HG03432 (cell line): ENCODE measurements around the gene PRSS12.

Experiments used
- ATAC-seq: cut with Tn5 transposase; IDR thresholded peaks from one replicate; pipeline ENCODE4 v1.9.1; 2021; ENCODE audit warnings: mild to moderate bottlenecking, moderate library complexity; ENCODE audit not compliant: unreplicated experiment

Gene PRSS12

DNA sequence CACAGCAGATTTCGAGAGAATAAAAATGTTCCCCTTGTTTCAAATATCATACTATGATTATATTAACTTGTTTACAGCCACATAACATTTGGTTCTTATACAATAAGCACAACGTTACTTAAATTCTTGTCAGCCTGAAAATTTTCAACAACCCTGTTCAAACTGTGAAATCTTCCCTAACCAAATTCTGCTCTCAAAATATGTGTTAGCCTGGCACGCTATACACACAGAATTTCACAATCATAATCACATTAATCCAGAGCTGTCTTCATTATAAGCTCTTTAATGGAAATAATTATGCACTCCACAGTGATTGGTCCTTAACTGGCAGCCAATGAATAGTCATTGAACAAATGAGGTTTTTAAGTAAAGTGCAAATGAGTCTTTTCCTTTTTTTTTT, 7.3 kb upstream of the PRSS12 start:
- no peak for ATAC-seq

DNA sequence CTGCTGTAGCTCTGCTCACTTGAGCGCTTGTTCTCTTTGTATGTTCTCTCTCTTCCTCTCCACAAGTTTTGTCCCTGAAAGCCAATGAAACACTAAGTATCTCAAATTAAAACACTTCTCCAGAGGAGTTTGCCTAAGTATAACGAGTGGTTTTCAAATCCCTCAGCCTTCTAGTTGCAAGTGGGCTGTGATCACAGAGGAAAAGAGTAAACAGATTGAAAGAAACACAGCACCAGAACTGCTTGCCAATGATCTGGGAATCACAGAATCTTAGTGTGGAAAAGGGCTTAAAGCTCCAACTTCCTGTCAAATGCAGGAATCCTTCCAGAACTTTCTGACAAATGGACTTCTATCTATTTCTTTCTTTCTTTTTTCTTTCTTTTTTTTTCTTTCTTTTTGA, 4.8 kb upstream of the PRSS12 start:
- no peak for ATAC-seq

DNA sequence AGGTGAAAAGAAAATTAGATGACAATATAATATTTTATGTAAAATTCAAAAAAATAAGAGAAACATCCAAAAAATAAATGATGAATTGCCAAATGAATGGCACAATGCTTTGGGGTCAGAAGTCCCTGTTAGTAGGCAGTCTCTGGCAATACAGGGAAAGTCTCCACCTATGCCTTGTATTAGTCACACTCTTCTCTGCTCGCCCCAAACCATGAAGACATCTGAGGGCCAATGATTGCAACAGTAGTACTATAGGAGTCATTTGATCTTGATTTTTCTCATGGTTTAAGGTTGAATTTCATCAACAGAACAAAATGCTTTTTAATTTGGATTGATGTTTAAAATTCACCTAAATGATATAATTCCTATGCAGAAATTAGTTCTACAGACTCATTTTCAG, 3.9 kb upstream of the PRSS12 start:
- no peak for ATAC-seq

DNA sequence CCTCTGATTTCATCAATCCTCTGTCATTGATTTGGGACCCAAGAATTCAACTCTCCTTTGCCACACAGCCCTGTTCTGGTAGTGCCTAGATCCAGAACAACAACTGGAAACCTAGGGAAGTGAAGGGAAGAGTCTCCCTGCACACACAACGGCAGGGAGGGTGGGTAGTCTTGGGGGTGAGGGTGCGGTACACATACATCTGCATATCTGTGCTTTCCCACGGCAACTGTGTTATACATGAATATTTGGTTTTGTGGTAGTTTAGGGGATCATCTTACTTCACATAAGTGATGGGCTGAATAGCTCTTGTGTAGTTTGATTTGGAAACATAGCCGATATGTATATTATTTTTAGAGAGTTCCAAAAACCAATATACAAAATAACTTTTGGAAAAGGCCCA, 3.3 kb upstream of the PRSS12 start:
- ATAC-seq: no peak

DNA sequence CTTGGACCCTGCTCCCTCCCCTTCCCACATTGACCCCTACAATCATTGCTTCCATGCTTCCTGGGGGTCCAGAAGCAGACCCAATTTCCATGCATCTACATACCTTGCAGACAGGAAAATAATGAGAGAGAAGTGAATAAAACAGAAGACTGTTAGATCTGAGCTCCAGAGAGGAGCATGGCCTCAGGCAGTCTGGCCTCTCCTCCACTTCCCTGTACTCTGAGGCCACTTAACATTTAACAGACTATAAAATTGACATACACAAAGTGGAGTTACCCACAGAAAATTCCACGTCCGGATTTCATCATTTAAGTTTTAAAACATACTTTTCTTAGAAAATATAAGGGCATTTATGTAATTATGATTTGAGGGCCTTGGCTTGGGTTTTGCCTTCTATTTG, 2.1 kb upstream of the PRSS12 start:
- no peak for ATAC-seq

DNA sequence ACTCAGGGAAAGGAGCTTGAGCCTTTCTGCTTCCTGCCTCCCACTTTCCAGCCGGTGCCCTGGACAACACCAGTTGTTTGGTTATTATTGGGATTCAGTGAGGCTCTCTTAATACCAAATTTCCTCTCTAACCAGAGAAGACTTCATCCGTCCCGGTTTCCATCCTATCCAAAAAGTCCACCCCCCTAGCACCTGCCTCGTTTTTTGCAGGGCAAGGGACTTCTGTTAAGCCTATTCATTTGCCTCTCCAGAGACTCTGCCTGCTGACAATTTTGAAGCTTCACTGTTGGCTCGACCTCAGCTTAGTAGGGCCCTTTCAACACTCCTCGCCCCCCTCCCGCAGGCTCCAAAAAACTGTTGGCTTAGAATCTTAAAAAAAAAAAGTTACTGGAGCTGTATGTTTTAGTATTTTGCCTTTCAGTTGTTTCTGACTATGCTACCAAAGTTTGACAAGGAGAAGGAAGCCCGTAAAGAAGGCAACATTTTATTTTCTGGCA, 779 bp upstream of the PRSS12 start:
- no peak for ATAC-seq

GRCh38 chr4:118351851-118352827, 664 bp downstream of the PRSS12 start:
- ATAC-seq: peak; percentile 25

GRCh38 chr4:118350961-118351360, 1.8 kb downstream of the PRSS12 start:
- ATAC-seq: no peak

- no peak for ATAC-seq
Observed at GRCh38 chr4:118348886-118349285, 3.9 kb downstream of the PRSS12 start.

DNA sequence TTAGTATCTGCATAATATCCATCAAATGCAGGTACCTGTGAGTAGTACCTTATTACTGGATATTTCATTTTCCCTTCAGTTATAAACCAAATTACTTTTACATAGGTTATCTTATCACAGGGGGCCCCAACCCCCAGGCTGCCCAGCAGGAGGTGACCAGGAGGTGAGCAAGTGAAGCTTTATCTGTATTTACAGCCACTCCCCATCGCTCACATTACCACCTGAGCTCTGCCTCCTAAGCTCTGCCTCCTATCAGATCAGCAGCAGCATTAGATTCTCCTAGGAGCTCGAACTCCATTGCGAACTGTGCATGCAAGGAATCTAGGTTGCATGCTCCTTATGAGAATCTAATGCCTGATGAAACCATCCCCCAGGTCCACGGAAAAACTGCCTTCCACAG, 6.3 kb downstream of the PRSS12 start:
- ATAC-seq: no peak

DNA sequence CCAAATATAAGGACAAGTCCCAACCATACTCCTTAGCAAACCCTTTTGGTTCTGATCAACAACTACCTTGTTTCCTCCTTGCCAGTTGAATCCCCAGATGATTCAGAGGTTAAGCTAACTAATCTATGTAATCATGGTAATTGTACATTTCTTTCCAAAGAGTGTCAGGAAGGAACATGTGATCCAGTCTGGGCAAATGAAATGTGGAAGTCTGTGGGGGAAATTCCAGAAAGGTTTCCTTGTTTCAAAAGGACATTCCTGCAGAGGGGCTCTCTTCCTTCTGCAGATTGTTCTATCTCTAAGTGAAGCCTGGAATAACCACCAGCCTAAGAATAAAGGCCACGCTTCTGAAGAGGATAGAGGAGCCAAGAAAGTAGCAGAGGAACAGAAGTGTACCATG, 7.0 kb downstream of the PRSS12 start:
- ATAC-seq: no peak

GRCh38 chr4:118344801-118345200, 8.0 kb downstream of the PRSS12 start:
- no peak for ATAC-seq

DNA sequence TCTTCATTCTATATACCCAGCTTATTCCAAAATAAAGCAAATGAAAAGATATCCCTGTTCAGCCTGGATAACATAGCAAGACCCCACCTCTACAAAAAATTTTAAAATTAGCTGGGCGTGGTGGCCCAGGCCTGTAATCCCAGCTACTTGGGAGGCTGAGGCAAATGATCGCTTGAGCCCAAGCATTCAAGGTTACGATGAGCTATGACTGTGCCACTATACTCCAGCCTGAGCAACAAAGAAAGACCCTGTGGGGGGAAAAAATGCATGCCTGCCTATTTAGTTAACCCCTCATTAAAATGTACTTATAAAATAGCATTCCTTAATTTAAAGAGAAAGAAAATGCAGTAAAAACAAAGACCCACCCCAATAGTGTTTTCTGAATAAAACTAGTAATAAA, 9.3 kb downstream of the PRSS12 start:
- no peak for ATAC-seq

DNA sequence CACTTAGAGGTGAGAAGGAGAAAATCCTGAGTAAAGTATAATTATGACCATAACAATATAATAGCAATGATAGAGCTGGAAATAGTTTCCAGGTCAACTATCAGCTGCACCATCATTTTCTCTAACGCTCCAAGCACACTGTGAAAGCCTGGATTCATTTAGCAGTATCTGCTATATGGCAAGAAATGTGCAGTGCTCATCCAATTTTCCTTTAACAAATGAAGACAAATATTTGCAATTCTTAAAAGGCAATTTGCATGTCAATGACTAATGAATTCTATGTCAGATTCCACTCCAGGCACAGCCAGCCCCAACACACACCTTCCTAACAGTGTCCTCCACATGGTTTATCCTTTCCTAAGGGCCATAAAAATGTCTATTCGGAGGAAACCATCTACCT, 12.7 kb downstream of the PRSS12 start:
- no peak for ATAC-seq

DNA sequence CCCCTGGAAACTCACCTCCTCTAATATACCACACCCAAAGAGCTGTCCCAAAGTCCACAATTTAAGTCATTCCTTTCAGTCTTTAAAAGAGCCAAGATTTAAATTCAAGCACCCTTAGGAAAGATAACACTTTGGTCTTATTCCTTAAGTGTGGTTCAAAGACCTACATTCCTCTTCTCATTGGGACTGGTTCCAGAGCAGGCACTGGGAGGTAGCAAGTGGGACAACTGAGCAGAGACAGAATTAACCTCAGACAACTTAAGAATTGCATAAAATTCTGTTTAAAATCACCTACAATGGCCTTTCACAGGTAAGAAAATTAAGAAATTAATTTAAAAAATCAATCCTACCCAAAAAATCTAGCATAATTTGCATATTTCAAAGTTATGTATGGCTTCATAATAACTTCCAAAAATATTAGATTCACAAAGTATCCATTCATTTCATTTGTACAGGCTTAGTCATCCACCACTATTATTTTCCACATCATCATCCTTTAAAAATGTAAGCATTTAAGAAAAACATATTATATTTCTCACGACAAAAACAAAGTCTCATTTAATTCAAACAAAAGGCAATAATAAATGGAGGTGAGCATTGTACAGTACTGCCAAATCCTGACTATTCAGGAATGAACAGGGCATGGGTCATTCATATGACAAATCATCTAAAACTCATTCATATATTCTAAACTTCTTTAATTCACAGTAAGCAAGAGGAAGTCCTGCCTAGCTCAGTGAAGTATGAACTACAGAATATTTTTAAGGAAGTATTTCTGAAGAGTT, 13.6 kb downstream of the PRSS12 start:
- ATAC-seq: no peak

GRCh38 chr4:118338518-118338917, 14.3 kb downstream of the PRSS12 start:
- no peak for ATAC-seq

GRCh38 chr4:118337954-118338353, 14.8 kb downstream of the PRSS12 start:
- peak; percentile 67 for ATAC-seq

DNA sequence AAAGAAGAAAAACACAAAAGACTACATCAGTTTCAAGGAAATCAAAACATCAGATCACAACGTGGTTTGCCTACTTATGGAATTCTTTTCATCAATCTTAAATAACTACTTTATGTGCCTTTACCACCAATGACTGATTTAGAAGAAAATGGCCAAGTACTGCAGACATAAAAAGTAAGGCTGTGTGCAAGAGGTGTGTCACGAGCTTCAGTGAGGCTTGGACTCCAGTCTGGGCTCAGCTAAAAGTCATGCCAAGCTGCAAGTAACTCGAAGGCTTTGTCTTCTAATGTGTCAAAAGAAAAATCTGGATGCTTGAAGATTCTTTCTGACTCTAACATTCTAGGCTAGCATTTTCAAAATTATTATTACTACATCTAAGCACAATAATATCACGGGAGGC, 17.0 kb downstream of the PRSS12 start:
- ATAC-seq: no peak

- ATAC-seq: no peak
Observed at GRCh38 chr4:118335324-118335723, 17.5 kb downstream of the PRSS12 start.

GRCh38 chr4:118331352-118331751, 21.5 kb downstream of the PRSS12 start:
- no peak for ATAC-seq

DNA sequence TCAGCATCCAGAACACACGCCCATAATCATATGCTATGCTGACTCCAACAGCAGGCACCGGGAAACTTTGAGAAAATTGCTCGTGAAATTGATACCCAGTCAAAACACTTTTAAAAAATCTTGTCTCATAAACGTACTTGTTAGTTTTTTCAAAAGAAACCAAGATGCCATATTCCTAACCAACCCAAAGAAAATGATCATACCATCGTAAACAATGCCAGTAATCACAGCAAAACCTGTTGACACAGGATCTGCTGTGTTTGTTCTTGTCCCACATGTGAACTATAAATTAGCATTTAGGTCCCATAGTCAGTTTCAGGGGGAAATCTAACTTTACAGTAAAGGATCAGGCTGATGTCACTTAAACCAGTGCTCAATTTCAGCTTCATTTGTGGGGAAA, 23.0 kb downstream of the PRSS12 start:
- ATAC-seq: no peak
